Body of pancreas (tissue), 4 donors: ENCODE data around the gene MPG. TPM values are rescaled to one million over a fixed set of nuclear protein-coding genes. Genes with fewer than 3 reads are reported as not detected.

ENCODE experiments used
- ATAC-seq: fragments of 150-250 bp; one replicate; pipeline ENCODE4 v1.9.1; 2016
- DNase-seq, 4 donors: peaks; one replicate each; pipeline ENCODE4 v3.0.0-alpha.2; 2019
- H3K27ac ChIP-seq, 4 donors: fragments of 200-600 bp; sonication (generic); 1 replicate in 3 of 4; 2 replicates in 1 of 4; pipeline versions ENCODE4 v1.5.1 to v1.6.1; 2016 to 2019; ENCODE audit warnings: mild to moderate bottlenecking in 1 of 4, mixed read lengths in 1 of 4, moderate library complexity in 1 of 4
- H3K27me3 ChIP-seq, 2 donors: fragments of 200-600 bp; sonication (generic); one replicate each; pipeline ENCODE4 v1.6.0; 2016; ENCODE audit warnings: mild to moderate bottlenecking in 1 of 2
- H3K36me3 ChIP-seq, 2 donors: fragments of 200-600 bp; sonication (generic); replicated peaks in 1 of 2; 2 replicates each; pipeline ENCODE4 v1.5.1; 2016; ENCODE audit warnings: low read depth in 2 of 2; ENCODE audit not compliant: insufficient read depth in 1 of 2
- H3K4me1 ChIP-seq: fragments of 200-600 bp; sonication (generic); one replicate; pipeline ENCODE4 v1.6.0; 2016
- H3K4me3 ChIP-seq, 2 donors: fragments of 200-600 bp; sonication (generic); 1 replicate in 1 of 2; 2 replicates in 1 of 2; pipeline ENCODE4 v1.5.1; 2016 to 2019
- H3K9me3 ChIP-seq, 3 donors: fragments of 200-600 bp; sonication (generic); 1 replicate in 2 of 3; 2 replicates in 1 of 3; pipeline ENCODE4 v1.5.1; 2016
- POLR2A ChIP-seq, 3 donors: fragments of 450-650 bp; IDR thresholded peaks; one replicate each; pipeline ENCODE4 v1.6.1; 2016; ENCODE audit warnings: antibody characterized with exemption in 3 of 3, mild to moderate bottlenecking in 2 of 3
- WGBS, 2 donors: methylation state at CpG; one replicate each; pipeline ENCODE4 v1.1.5; 2017; 5-methylcytosine and 5-hydroxymethylcytosine counted together
- intact Hi-C: fragments of 100-400 bp; cut with DNase I; formaldehyde crosslinking; loops from one replicate; pipeline ENCODE4 v1.15.1; 2023
- total RNA-seq, 2 donors: library from RNA; depleted of rRNA; stranded (reverse); fragments of >200 nt; gene quantifications; one replicate each; pipeline ENCODE4 v1.1.0, GENCODE V29; 2016
- TF ChIP-seq, protein P1 (sequence below), 7 experiments: fragments of 450-650 bp in 4 of 7; fragments of 200-600 bp in 3 of 7; sonication (generic) in 3 of 7; IDR thresholded peaks; one replicate each; pipeline ENCODE4 v1.5.1; 2016 to 2019; ENCODE audit warnings: antibody characterized with exemption in 7 of 7

Gene MPG
- total RNA-seq, 2 donors from 2014 or later, result 65.6 to 66.9 TPM

DNA sequence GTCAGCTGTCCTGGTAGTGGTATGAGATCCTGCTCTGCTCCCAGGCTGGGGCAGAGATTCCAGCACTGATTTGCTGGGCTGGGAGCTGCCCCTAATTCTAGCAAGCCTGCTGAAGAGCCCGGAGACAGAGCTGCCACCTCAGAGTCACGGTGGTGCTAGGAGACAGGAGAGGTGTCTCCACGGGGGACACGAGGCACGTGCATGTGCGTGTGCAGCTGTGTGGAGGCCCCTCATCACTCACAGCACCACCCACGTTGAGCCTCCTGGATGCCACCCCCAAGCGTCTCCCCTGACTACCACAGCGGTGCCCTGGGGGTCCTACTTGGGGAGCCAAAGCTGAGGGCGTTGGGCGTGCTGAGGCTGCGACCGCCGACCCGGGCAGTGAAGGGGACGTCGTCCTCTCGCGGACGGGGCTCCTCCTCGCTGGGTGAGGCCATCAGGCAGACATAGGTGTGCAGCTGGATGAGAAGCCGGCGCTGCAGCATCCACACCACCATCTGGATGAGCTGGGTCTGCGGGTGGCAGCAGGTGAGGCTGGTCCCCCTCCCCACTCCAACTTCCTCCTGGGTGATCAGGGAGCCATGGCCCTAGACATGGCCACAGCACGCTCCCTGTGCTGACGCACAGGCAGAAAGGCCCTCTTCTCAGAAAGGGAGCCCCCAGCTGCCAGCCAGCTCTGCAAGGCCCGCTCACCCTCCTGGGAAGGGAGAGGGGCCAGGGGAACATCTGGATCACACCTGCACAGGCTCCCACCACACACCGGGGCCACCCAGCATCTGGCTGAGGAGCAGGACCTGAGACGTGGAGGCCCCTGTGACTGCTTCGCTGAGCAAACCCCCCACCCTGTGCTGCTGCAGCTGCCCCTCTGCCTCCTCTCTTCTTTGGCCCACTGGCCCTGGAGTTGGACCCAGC, 11.6 kb downstream of the MPG start:
- intact Hi-C loops, result no loop called here
- TF ChIP-seq, protein P1, sequence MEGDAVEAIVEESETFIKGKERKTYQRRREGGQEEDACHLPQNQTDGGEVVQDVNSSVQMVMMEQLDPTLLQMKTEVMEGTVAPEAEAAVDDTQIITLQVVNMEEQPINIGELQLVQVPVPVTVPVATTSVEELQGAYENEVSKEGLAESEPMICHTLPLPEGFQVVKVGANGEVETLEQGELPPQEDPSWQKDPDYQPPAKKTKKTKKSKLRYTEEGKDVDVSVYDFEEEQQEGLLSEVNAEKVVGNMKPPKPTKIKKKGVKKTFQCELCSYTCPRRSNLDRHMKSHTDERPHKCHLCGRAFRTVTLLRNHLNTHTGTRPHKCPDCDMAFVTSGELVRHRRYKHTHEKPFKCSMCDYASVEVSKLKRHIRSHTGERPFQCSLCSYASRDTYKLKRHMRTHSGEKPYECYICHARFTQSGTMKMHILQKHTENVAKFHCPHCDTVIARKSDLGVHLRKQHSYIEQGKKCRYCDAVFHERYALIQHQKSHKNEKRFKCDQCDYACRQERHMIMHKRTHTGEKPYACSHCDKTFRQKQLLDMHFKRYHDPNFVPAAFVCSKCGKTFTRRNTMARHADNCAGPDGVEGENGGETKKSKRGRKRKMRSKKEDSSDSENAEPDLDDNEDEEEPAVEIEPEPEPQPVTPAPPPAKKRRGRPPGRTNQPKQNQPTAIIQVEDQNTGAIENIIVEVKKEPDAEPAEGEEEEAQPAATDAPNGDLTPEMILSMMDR (IDR thresholded peaks at IDR 0.05), result no peak
- no peak for TF ChIP-seq POLR2A (IDR thresholded peaks at IDR 0.05)
- ATAC-seq (no peak), DNase-seq (no peak)
- Histone ChIP-seq H3K27ac (no peak overlapping the region), H3K36me3 (peaks cover 3 to 5% of the 10 kb centered on the region in 2 donors), H3K27me3 (no peaks in the 10 kb centered on the region), H3K4me1 (peaks cover 22% of the 10 kb centered on the region), H3K9me3 (no peaks in the 10 kb centered on the region), H3K4me3 (no peak overlapping the region)
- WGBS, 2 donors, result 86 to 87% methylated on average over 9 to 29 of the region's 30 CpGs

DNA sequence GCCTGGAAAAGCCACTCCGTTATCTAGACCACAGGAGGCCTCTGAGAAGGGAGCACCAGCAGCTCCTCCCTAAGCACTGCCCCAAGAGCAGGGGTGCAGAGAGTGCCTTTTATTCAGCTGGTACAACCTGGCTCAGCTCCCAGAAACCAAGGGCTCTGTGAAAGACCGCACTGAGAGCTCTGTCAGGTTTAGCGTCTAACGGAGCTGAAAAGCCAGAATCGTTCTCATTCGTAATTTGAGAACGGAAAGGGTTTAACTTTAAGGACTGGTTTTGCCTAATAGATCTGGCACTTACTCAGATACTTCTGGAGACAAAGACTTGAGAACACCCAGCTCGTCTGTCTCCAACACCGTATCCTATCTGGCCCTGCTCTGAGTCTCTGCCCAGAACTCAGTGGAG, 13.5 kb downstream of the MPG start:
- no peaks in the 10 kb centered on the region for H3K27me3 ChIP-seq
- WGBS, 2 donors, result 36 to 64% methylated on average over 9 of the region's 9 CpGs
- H3K4me1 ChIP-seq, result peaks cover 12% of the 10 kb centered on the region
- H3K9me3 ChIP-seq, result no peaks in the 10 kb centered on the region
- no peak overlapping the region for H3K4me3 ChIP-seq
- peaks cover under 1% of the 10 kb centered on the region in 2 donors for H3K36me3 ChIP-seq
- TF ChIP-seq, protein P1 (IDR thresholded peaks at IDR 0.05), result no peak
- TF ChIP-seq POLR2A (IDR thresholded peaks at IDR 0.05), result no peak
- no peak overlapping the region for H3K27ac ChIP-seq
- intact Hi-C loops, result no loop called here
- peak in 2 of 4 donors; percentile 46 to 56 for DNase-seq
- peak; percentile 26 for ATAC-seq

DNA sequence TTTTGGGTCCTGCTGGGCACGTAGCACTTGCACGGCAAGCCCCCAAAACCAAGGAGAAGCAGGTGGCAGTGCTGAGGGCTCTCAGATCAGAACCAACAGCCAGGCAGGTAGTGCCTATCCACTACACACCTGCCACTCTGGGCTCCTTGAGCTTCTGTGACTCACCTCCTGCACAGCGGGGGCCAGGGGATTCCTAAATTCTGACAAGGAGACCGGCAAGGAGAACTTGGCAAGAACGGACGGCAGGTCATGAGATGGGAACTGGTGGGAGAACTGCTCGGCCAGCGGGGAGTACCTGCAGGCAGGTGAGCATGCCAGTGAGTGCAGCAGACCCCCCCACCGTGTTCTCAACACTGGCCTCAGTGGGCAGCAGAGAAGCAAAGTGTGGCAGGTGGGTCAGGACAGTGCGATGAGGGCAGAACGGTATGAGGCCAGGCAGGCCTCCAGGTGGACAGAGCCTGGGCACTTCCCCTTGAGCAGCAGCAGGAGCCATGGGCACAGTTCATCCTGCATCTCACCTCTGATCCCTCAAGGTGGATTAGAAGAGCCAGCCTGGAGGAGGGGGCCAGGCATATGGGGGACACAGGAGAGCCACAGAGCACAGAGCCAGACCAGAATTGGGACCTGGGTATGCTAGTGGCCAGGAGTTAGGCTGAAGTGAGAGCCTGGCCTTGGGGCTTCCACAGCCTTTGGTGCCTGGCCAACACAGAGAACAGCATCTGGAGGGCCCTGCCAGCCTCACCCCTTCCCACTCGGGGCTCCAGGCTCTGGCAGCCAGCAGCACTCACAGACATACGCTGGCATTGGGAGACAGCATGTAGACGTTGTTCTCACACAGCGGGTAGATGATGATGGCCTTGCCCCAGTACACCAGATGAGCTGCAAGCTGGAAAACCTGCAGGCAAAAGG, 14.7 kb downstream of the MPG start:
- ATAC-seq, result no peak
- TF ChIP-seq POLR2A (IDR thresholded peaks at IDR 0.05), result no peak
- WGBS, 2 donors, result 80 to 91% methylated on average over 11 to 15 of the region's 15 CpGs
- Histone ChIP-seq H3K9me3 (no peaks in the 10 kb centered on the region), H3K4me1 (peaks cover 16% of the 10 kb centered on the region), H3K36me3 (no peaks in the 10 kb centered on the region), H3K27ac (no peak overlapping the region), H3K4me3 (no peak overlapping the region), H3K27me3 (no peaks in the 10 kb centered on the region)
- DNase-seq, result no peak
- intact Hi-C loops, result no loop called here

DNA sequence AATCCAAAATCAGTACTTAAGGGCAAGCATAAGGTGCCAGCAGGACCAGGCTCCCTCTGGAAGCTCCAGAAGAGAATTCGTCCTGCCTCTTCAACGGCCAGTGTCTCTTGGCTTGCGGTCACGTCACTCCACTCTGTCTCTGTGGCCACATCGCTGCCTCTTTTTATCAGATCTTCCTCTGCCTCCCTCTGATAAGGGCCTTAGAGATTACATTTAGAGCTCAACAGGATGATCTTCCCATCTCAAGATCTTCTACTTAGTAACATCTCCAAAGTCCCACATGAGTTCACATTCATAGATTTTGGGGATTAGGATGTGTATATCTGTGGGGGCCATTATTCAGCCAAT, 16.9 kb downstream of the MPG start:
- DNase-seq (no peak), ATAC-seq (no peak)
- intact Hi-C loops, result no loop called here
- WGBS, 2 donors, result 91 to 92% methylated on average over 5 of the region's 5 CpGs
- Histone ChIP-seq H3K27ac (no peak overlapping the region), H3K27me3 (no peaks in the 10 kb centered on the region), H3K4me3 (no peak overlapping the region), H3K4me1 (peaks cover 15% of the 10 kb centered on the region), H3K9me3 (no peaks in the 10 kb centered on the region), H3K36me3 (peaks cover 0 to 1% of the 10 kb centered on the region in 2 donors)
- TF ChIP-seq, protein P1 (IDR thresholded peaks at IDR 0.05), result no peak
- no peak for TF ChIP-seq POLR2A (IDR thresholded peaks at IDR 0.05)

DNA sequence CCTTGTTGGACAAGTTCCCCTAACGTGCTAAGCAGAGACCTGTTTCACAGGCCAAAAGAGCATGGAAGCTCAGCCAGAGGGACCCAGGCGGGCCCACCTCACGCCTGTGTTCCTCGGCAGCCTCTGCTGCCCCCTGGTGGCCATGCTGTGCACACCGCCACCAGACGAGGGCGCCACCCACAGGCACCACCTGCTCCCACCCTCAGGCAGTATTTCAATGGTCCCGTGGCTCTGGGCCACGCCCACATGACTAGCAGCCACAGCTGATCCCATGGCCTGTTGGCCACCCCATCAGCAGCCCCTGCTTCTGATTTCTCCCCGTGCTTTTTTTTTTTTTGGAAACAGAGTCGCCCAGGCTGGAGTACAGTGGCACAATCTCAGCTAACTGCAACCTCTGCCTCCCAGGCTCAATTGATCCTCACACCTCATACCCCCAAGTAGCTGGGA, 18.9 kb downstream of the MPG start:
- TF ChIP-seq, protein P1 (IDR thresholded peaks at IDR 0.05), result peak; percentile 97 to 100 (median 99)
- TF ChIP-seq POLR2A (IDR thresholded peaks at IDR 0.05), result no peak
- Histone ChIP-seq H3K4me1 (peaks cover 4% of the 10 kb centered on the region), H3K27ac (no peak overlapping the region), H3K4me3 (no peak overlapping the region), H3K27me3 (no peaks in the 10 kb centered on the region), H3K9me3 (no peaks in the 10 kb centered on the region), H3K36me3 (peaks cover 0 to 1% of the 10 kb centered on the region in 2 donors)
- peak; percentile 88 to 93 (median 90) for DNase-seq
- intact Hi-C loops, result no loop called here
- 9 to 12% methylated on average over 8 to 11 of the region's 11 CpGs for WGBS, 2 donors
- ATAC-seq, result peak; percentile 94
